Kidney glomerular epithelial cell (primary cell): Measurements from ENCODE around the gene APC2.

Experiments used
- DNase-seq: peaks from one replicate; lab custom pipeline; 2025; lab: John Stamatoyannopoulos, UW

APC2 gene

GRCh38 chr19:1478934-1479707 is 29.2 kb downstream of the APC2 start, which contains the start of gene C19orf25:
Gene C19orf25 (minus strand): TSS chr19:1479215. CDS start chr19:1478903, 312 bp downstream.
- peak; percentile 80 for DNase-seq

- no peak for DNase-seq
Measured at GRCh38 chr19:1481224-1481892, 31.4 kb downstream of the APC2 start.

GRCh38 chr19:1481893-1482360 is 32.0 kb downstream of the APC2 start:
- no peak for DNase-seq

GRCh38 chr19:1482361-1483130 is 32.6 kb downstream of the APC2 start:
- DNase-seq, result no peak

GRCh38 chr19:1483131-1483978 is 33.4 kb downstream of the APC2 start:
- no peak for DNase-seq

GRCh38 chr19:1483979-1484428 is 34.1 kb downstream of the APC2 start:
- no peak for DNase-seq

GRCh38 chr19:1486720-1487575 is 37.0 kb downstream of the APC2 start:
- DNase-seq, result no peak

- no peak for DNase-seq
Measured at GRCh38 chr19:1487576-1488281, 37.8 kb downstream of the APC2 start.

GRCh38 chr19:1488282-1488601 is 38.3 kb downstream of the APC2 start:
- DNase-seq, result no peak

GRCh38 chr19:1489463-1490310 is 39.8 kb downstream of the APC2 start:
- DNase-seq, result no peak

GRCh38 chr19:1490311-1491113 is 40.6 kb downstream of the APC2 start, which contains the start of gene PCSK4:
Gene PCSK4 (minus strand): TSS chr19:1490350. CDS start chr19:1490346, 4 bp downstream.
- DNase-seq, result peak; percentile 98

GRCh38 chr19:1491114-1491848 is 41.4 kb downstream of the APC2 start, which contains the start of gene REEP6:
Gene REEP6 (plus strand): TSS chr19:1491181. CDS start chr19:1491270, 89 bp downstream.
- DNase-seq, result no peak

GRCh38 chr19:1491849-1492170 is 41.9 kb downstream of the APC2 start:
- no peak for DNase-seq

GRCh38 chr19:1492474-1493006 is 42.6 kb downstream of the APC2 start:
- no peak for DNase-seq

- DNase-seq, result no peak
Measured at GRCh38 chr19:1494115-1494815, 44.3 kb downstream of the APC2 start.

GRCh38 chr19:1495051-1495798 is 45.3 kb downstream of the APC2 start:
- DNase-seq, result no peak
